Psoas muscle (tissue), 8 donors: ENCODE measurements around the gene FTCD. TPM values are rescaled to one million over a fixed set of nuclear protein-coding genes. Genes with fewer than 3 reads are reported as not detected.
"Not testable (repeated sequence)": the region's sequence is repeated elsewhere in the genome, so short reads cannot be mapped to it uniquely, and the experiment has no call there.

Experiments used
- ATAC-seq, 4 donors: fragments of 200-7000 bp; cut with Tn5 transposase; one replicate each; pipeline ENCODE4 v1.9.1; 2020; ENCODE audit warnings: moderate library complexity in 3 of 4, mild to moderate bottlenecking in 2 of 4
- DNase-seq, 2 donors: peaks; one replicate each; pipeline ENCODE4 v3.0.0-alpha.2; 2020
- H3K27ac ChIP-seq: fragments of 200-600 bp; one replicate; pipeline ENCODE4 v1.8.0; 2022
- H3K27me3 ChIP-seq, 3 donors: fragments of 200-600 bp in 1 of 3; one replicate each; pipeline versions ENCODE4 v1.6.1 to v1.8.0; 2013 to 2022; ENCODE audit warnings: low read length in 2 of 3, mild to moderate bottlenecking in 2 of 3, moderate library complexity in 1 of 3; ENCODE audit not compliant: insufficient read depth in 3 of 3
- H3K36me3 ChIP-seq, 2 donors: fragments of 200-600 bp in 1 of 2; one replicate each; pipeline versions ENCODE4 v1.6.1 to v1.8.0; 2013 to 2022; ENCODE audit warnings: low read depth in 1 of 2, mild to moderate bottlenecking in 1 of 2, moderate library complexity in 1 of 2; ENCODE audit not compliant: insufficient read depth in 1 of 2
- H3K4me1 ChIP-seq: fragments of 200-600 bp; one replicate; pipeline ENCODE4 v1.8.0; 2022
- H3K4me3 ChIP-seq: fragments of 200-600 bp; one replicate; pipeline ENCODE4 v1.8.0; 2022; ENCODE audit warnings: mild to moderate bottlenecking
- H3K9me3 ChIP-seq: fragments of 200-600 bp; one replicate; pipeline ENCODE4 v1.8.0; 2022
- CTCF ChIP-seq: fragments of 200-600 bp; IDR thresholded peaks from one replicate; pipeline ENCODE4 v1.8.0; 2022; ENCODE audit warnings: antibody characterized with exemption
- WGBS, 3 donors: extraction: QIAGEN DNeasy Blood & Tissue Kit; methylation state at CpG; one replicate each; pipeline versions ENCODE4 v1.1.6 to v1.1.7; 2013; 5-methylcytosine and 5-hydroxymethylcytosine counted together
- intact Hi-C, 2 donors: fragments of 100-400 bp; cut with DNase I; formaldehyde crosslinking; loops; one replicate each; pipeline versions ENCODE4 v1.11.0 to v1.14.2; 2022
- polyA plus RNA-seq, 3 donors: library from polyadenylated mRNA; stranded (reverse); fragments of 200-250 nt; gene quantifications; one replicate each; pipeline ENCODE4 v1.2.3, GENCODE V29; 2013
- total RNA-seq, 4 donors: library from RNA; stranded (reverse); fragmentation: NEBNext Ultra II Directional in 2 of 4; extraction: Animal tissue kit (Norgen Biotek cat#: 25700) in 2 of 4; gene quantifications; one replicate each; pipeline versions ENCODE4 v1.2.1 to v1.2.4, GENCODE V29; 2021 to 2023
- donor health status: healthy with polysubstance abuse.
- donor health status: DM: no; HTN: no; CAD: no; lungs with moderate emphysema.
- donor health status: Bipolar disorder and iron deficiency.
- donor health status: healthy.
- donor health status: DM: yes; HTN: yes; CAD: no.
- donor health status: DM: no; HTN: no; CAD: no.
- donor health status: DM: no; HTN: no; CAD: no.
- donor health status: DM: yes; HTN: yes; CAD: no.

The FTCD gene
- total and polyA plus RNA-seq, 7 donors, result 0.03 to 2.0 (median 0.13) TPM; not detected in 3

DNA sequence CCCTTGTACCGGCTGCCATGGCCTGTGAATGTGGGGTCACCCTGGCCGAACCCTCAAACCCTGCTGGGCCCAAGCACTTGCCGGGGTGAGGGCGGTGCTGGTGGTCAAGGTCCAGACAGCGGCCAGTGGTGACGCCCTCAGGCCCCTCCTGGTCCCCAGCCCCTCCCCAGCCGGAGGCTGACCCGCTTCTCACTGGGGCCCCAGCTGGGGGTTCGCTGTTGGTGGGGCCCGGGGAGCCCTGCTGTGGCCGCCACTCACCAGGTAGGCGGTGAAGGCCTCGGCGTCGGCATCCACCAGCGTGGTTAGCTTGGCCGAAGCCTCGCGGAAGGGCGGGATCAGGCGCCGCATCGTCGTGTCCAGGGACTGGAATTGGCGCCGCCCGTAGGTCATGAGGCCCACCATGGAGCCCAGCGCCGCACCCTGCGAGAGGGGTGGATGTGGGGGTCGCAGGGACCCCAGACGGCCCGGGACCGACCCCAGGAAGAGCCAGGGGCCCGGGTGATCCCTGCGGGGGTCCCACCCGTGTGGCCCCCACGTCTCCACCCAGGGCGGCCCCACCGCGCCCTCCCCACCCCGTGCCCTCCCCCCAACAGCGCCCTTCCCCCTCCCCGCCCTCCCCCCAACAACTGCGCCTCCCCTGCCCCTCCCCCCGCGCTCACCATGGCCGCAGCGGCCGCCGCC lies 10.1 kb downstream of the FTCD start:
- H3K4me3 ChIP-seq, result no peak overlapping the region
- H3K9me3 ChIP-seq, result no peaks in the 10 kb centered on the region
- no peak overlapping the region for H3K27ac ChIP-seq
- H3K4me1 ChIP-seq, result no peaks in the 10 kb centered on the region
- WGBS, 3 donors, result 90 to 95% (median 94%) methylated on average over 36 to 50 of the region's 51 CpGs
- no peaks in the 10 kb centered on the region for H3K27me3 ChIP-seq
- DNase-seq (peak; percentile 10 to 44), ATAC-seq (peak in 1 of 4 donors; percentile 23)
- no peak for TF ChIP-seq CTCF
- H3K36me3 ChIP-seq, result no peaks in the 10 kb centered on the region
- intact Hi-C loops, result loop anchor here in 1 of 2 donors (10.0 kb wide), 1 partner anchor 140 kb away; the partner anchor contains the start of genes MCM3AP and YBEY

GRCh38 chr21:46144464-46145070 lies 10.8 kb downstream of the FTCD start:
- H3K4me1 ChIP-seq, result no peaks in the 10 kb centered on the region
- no peak overlapping the region for H3K4me3 ChIP-seq
- H3K27ac ChIP-seq, result no peak overlapping the region
- DNase-seq (peak in 1 of 2 donors; percentile 39), ATAC-seq (no peak)
- H3K36me3 ChIP-seq, result no peaks in the 10 kb centered on the region
- WGBS, 3 donors, result 38 to 42% (median 39%) methylated on average over 3 to 4 of the region's 4 CpGs
- intact Hi-C loops, result loop anchor here in 1 of 2 donors (5.0 to 10.0 kb wide), 2 partner anchors 83 to 140 kb away; partner anchors contain the start of genes LSS, MCM3AP and YBEY
- H3K27me3 ChIP-seq, result no peaks in the 10 kb centered on the region
- TF ChIP-seq CTCF, result no peak
- H3K9me3 ChIP-seq, result no peaks in the 10 kb centered on the region

- no peaks in the 10 kb centered on the region for H3K27me3 ChIP-seq
- peak in 1 of 4 donors; percentile 22 for ATAC-seq
- no peak overlapping the region for H3K27ac ChIP-seq
- no peaks in the 10 kb centered on the region for H3K4me1 ChIP-seq
- 82 to 88% (median 86%) methylated on average over 21 of the region's 21 CpGs for WGBS, 3 donors
- H3K4me3 ChIP-seq, result no peak overlapping the region
- H3K9me3 ChIP-seq, result no peaks in the 10 kb centered on the region
- no peaks in the 10 kb centered on the region for H3K36me3 ChIP-seq
- intact Hi-C loops, result loop anchor here in 1 of 2 donors (5.0 to 10.0 kb wide), 2 partner anchors 84 to 142 kb away; partner anchors contain the start of genes LSS, MCM3AP and YBEY
- DNase-seq, result peak; percentile 12 to 30
- no peak for TF ChIP-seq CTCF
Measured at GRCh38 chr21:46142582-46143473, 12.6 kb downstream of the FTCD start.

- ATAC-seq (no peak), DNase-seq (peak; percentile 11 to 48)
- 88 to 91% (median 89%) methylated on average over 45 of the region's 45 CpGs for WGBS, 3 donors
- TF ChIP-seq CTCF, result no peak
- no peaks in the 10 kb centered on the region for H3K9me3 ChIP-seq
- no peaks in the 10 kb centered on the region for H3K36me3 ChIP-seq
- intact Hi-C loops, result loop anchor here in 1 of 2 donors (5.0 to 10.0 kb wide), 2 partner anchors 85 to 143 kb away; partner anchors contain the start of genes LSS, MCM3AP and YBEY
- no peak overlapping the region for H3K4me3 ChIP-seq
- no peaks in the 10 kb centered on the region for H3K4me1 ChIP-seq
- no peaks in the 10 kb centered on the region for H3K27me3 ChIP-seq
- H3K27ac ChIP-seq, result no peak overlapping the region
Measured at GRCh38 chr21:46141767-46142581, 13.4 kb downstream of the FTCD start.

GRCh38 chr21:46140352-46141003 lies 14.9 kb downstream of the FTCD start:
- not testable (repeated sequence) for H3K4me1 ChIP-seq, ATAC-seq, H3K27ac ChIP-seq, H3K9me3 ChIP-seq, H3K4me3 ChIP-seq, H3K27me3 ChIP-seq, H3K36me3 ChIP-seq
- 28 to 40% (median 28%) methylated on average over 29 of the region's 29 CpGs for WGBS, 3 donors
- DNase-seq, result peak; percentile 8 to 44
- intact Hi-C loops, result loop anchor here in 1 of 2 donors (5.0 to 10.0 kb wide), 2 partner anchors 87 to 144 kb away; partner anchors contain the start of genes LSS, MCM3AP and YBEY
